PC-9 (cell line): Measurements from ENCODE around the gene UNC5C. TPM values are rescaled to one million over a fixed set of nuclear protein-coding genes. Genes with fewer than 3 reads are reported as not detected.

ENCODE experiments used
- BruUV-seq: library from RNA; stranded (reverse); fragments of 400-500 nt; replicated peaks from 2 replicates; lab custom pipeline; 2021; lab: Mats Ljungman, UMichigan
- CTCF ChIA-PET: fragments of 300-600 bp; sonication (Branson Sonifier 250); formaldehyde crosslinking; loops from one replicate; lab custom pipeline; 2022; ENCODE audit warnings: antibody characterized with exemption; lab: Charles Lee
- POLR2A ChIA-PET: fragments of 300-600 bp; sonication (Branson Sonifier 250); formaldehyde crosslinking; loops from one replicate; lab custom pipeline; 2022; ENCODE audit warnings: antibody characterized with exemption; ENCODE audit not compliant: unreplicated experiment; lab: Charles Lee
- DNase-seq, 2 experiments: peaks; one replicate each; pipeline versions ENCODE4 v3.0.0 to v3.0.0-alpha.2; 2015 to 2022; ENCODE audit warnings: mixed read lengths in 1 of 2
- H2AFZ ChIP-seq: fragments of 200-600 bp; sonication (generic); 2 replicates; pipeline ENCODE4 v1.8.1; 2017; ENCODE audit warnings: antibody characterized with exemption
- H3F3A ChIP-seq: fragments of 200-600 bp; sonication (generic); 2 replicates; pipeline ENCODE4 v1.8.1; 2017; ENCODE audit warnings: antibody characterized with exemption, mild to moderate bottlenecking, low read depth; ENCODE audit not compliant: insufficient read depth
- H3K27ac ChIP-seq: fragments of 200-600 bp; sonication (generic); 2 replicates; pipeline ENCODE4 v1.6.1; 2016; ENCODE audit warnings: mixed run types
- H3K27me3 ChIP-seq: fragments of 200-600 bp; sonication (generic); 2 replicates; pipeline ENCODE4 v1.6.1; 2016; ENCODE audit warnings: low read depth, mixed run types; ENCODE audit not compliant: insufficient read depth
- H3K36me3 ChIP-seq: fragments of 200-600 bp; sonication (generic); 2 replicates; pipeline ENCODE4 v1.6.1; 2016; ENCODE audit warnings: low read depth, mixed run types
- H3K4me1 ChIP-seq: fragments of 200-600 bp; sonication (generic); replicated peaks from 2 replicates; pipeline ENCODE4 v1.6.1; 2016; ENCODE audit warnings: mixed run types; ENCODE audit not compliant: insufficient read depth
- H3K4me2 ChIP-seq: fragments of 200-600 bp; sonication (generic); 2 replicates; pipeline ENCODE4 v1.6.1; 2017; ENCODE audit warnings: mixed run types
- H3K4me3 ChIP-seq: fragments of 200-600 bp; sonication (generic); 2 replicates; pipeline ENCODE4 v1.6.1; 2016; ENCODE audit warnings: mixed run types
- H3K79me2 ChIP-seq: fragments of 200-600 bp; sonication (generic); 2 replicates; pipeline ENCODE4 v1.6.1; 2017; ENCODE audit warnings: low read depth, mixed run types
- H3K9me2 ChIP-seq: fragments of 200-600 bp; sonication (generic); 2 replicates; pipeline ENCODE4 v1.8.1; 2017; ENCODE audit warnings: mild to moderate bottlenecking; ENCODE audit not compliant: insufficient read depth
- H3K9me3 ChIP-seq: fragments of 200-600 bp; sonication (generic); 2 replicates; pipeline ENCODE4 v1.8.1; 2016; ENCODE audit warnings: low read depth; ENCODE audit not compliant: insufficient read depth
- H4K20me1 ChIP-seq: fragments of 200-600 bp; sonication (generic); 2 replicates; pipeline ENCODE4 v1.8.1; 2017; ENCODE audit not compliant: insufficient read depth
- CTCF ChIP-seq: fragments of 200-600 bp; sonication (generic); conservative IDR thresholded peaks from 2 replicates; pipeline ENCODE4 v1.6.1; 2017; ENCODE audit warnings: mixed run types, antibody characterized with exemption, mild to moderate bottlenecking, moderate library complexity
- EZH2 ChIP-seq: fragments of 200-600 bp; sonication (generic); IDR thresholded peaks from 2 replicates; pipeline ENCODE4 v1.8.0; 2017; ENCODE audit warnings: antibody characterized with exemption, low read depth
- intact Hi-C: fragments of 100-400 bp; cut with micrococcal nuclease; formaldehyde crosslinking; loops from one replicate; pipeline ENCODE4 v1.10.0; 2022; ENCODE audit not compliant: unreplicated experiment
- total RNA-seq: library from RNA; stranded (reverse); gene quantifications from 2 replicates; pipeline ENCODE4 v1.2.3, GENCODE V29; 2021

Gene UNC5C
- total RNA-seq, 1 experiment from 2014 or later: not detected

DNA sequence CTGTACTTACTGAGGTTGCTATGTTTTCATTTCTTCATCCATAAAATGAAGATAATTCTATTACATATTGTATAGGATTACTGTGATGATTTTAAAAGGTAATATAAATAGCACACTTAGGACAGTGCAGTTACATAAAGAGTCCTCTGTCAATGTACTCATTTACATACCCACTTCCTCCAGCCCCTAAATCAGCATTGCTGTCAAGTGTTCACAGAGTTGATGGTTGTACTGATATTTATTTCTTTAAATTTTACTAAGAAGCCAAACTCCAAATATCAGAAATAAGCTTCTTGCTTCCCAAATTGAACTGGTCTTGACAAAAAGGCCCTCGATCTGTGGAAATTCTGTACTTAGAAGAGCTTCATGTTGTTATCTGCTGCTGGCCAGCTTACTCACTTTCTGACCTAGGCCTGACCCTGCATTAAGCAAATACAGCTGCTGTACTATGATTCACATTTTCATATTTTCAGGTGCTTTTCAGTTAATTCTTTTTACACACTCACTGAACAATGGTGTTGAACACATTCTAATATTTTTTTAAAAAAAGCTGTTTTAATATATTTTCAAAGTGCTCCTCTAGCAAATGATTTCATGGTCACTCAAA lies 259.6 kb downstream of the UNC5C start:
- Histone ChIP-seq H3K36me3 (no peaks in the 10 kb centered on the region), H2AFZ (no peak overlapping the region), H3K4me3 (no peak overlapping the region), H3K79me2 (no peaks in the 10 kb centered on the region), H3K4me2 (peak overlapping the region; percentile 42), H3F3A (no peaks in the 10 kb centered on the region; the same call in 1 of the 2 replicates), H3K27ac (peak overlapping the region; percentile 47; the same call in 1 of the 2 replicates), H3K27me3 (no peaks in the 10 kb centered on the region), H3K9me2 (no peaks in the 10 kb centered on the region), H3K9me3 (no peaks in the 10 kb centered on the region), H4K20me1 (no peaks in the 10 kb centered on the region), H3K4me1 (peaks cover 18% of the 10 kb centered on the region)
- intact Hi-C loops: no loop called here
- CTCF ChIA-PET: no interaction called here
- TF ChIP-seq CTCF: no peak
- no peak for TF ChIP-seq EZH2
- DNase-seq: peak in 1 of 2 experiments; percentile 53
- POLR2A ChIA-PET: interaction anchor here (0.7 to 0.9 kb wide), 2 partner anchors 16 to 22 kb away, joined by 5 to 8 read pairs; no protein-coding TSS in a partner anchor
- no TSS peak for BruUV-seq

GRCh38 chr4:95288552-95288951 lies 260.2 kb downstream of the UNC5C start:
- Histone ChIP-seq H3K36me3 (no peaks in the 10 kb centered on the region), H3K27ac (no peak overlapping the region), H3K4me1 (peaks cover 18% of the 10 kb centered on the region), H3K27me3 (no peaks in the 10 kb centered on the region), H3K4me3 (no peak overlapping the region), H3K9me2 (no peaks in the 10 kb centered on the region), H3K4me2 (no peak overlapping the region; the same call in 1 of the 2 replicates), H3K9me3 (no peaks in the 10 kb centered on the region), H3F3A (no peaks in the 10 kb centered on the region; the same call in 1 of the 2 replicates), H2AFZ (no peak overlapping the region), H3K79me2 (no peaks in the 10 kb centered on the region), H4K20me1 (no peaks in the 10 kb centered on the region)
- no TSS peak for BruUV-seq
- ChIA-PET POLR2A (no interaction called here), CTCF (no interaction called here)
- no peak for TF ChIP-seq EZH2
- no peak for TF ChIP-seq CTCF
- intact Hi-C loops: no loop called here
- no peak for DNase-seq

- no peak overlapping the region for H2AFZ ChIP-seq
- H3K9me3 ChIP-seq: no peaks in the 10 kb centered on the region
- peaks cover 18% of the 10 kb centered on the region for H3K4me1 ChIP-seq
- POLR2A ChIA-PET: no interaction called here
- no peaks in the 10 kb centered on the region for H3K79me2 ChIP-seq
- H3K36me3 ChIP-seq: no peaks in the 10 kb centered on the region
- intact Hi-C loops: no loop called here
- H3K27me3 ChIP-seq: no peaks in the 10 kb centered on the region
- H4K20me1 ChIP-seq: no peaks in the 10 kb centered on the region
- H3K27ac ChIP-seq: no peak overlapping the region
- CTCF ChIA-PET: no interaction called here
- no TSS peak for BruUV-seq
- no peaks in the 10 kb centered on the region for H3K9me2 ChIP-seq
- H3K4me2 ChIP-seq: no peak overlapping the region
- DNase-seq: no peak
- no peaks in the 10 kb centered on the region; the same call in 1 of the 2 replicates for H3F3A ChIP-seq
- no peak overlapping the region for H3K4me3 ChIP-seq
- no peak for TF ChIP-seq CTCF
- TF ChIP-seq EZH2: no peak
Measured at GRCh38 chr4:95285797-95286196, 263.0 kb downstream of the UNC5C start.
